CD1c-positive myeloid dendritic cell (primary cell): Measurements from ENCODE around the gene GRIK4.

Experiments used
- DNase-seq: peaks from one replicate; pipeline ENCODE4 v3.0.0-alpha.2; 2016; ENCODE audit errors: extremely low spot score

The GRIK4 gene

DNA sequence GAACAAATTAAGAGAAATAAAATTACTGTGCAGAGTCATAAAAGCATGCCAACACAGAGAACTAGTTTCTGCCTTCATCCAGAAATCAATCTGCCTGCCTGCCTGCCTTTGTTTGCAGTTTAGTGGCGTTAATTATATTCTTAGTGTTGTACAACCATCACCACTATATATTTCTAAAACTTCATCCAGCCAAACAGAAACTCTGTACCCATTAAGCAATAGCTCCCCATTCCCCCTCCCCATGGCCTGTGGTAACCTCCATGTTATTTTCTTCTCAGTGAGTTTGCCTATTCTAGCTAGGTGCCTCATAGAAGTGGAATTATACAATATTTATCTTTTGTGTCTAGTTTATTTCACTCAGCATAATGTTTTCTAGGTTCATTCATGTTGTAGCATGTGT, 329.1 kb downstream of the GRIK4 start:
- no peak for DNase-seq

DNA sequence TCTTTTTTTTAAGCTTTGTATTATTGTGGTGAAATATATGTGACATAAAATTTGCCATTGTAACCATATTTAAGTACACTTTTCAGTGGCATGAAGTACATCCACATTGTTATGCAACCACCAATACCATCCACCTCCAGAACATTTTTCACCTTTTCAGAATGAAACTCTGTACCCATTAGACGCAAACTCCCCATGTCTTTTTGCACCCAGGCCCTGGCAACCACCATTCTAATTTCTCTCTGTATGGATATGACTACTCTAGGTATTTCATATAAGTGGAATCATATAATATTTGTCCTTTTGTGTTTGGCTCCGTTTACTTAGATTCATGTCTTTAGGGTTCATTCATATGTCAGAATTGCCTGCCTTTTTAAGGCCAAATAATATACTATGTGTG, 329.5 kb downstream of the GRIK4 start:
- DNase-seq: no peak

DNA sequence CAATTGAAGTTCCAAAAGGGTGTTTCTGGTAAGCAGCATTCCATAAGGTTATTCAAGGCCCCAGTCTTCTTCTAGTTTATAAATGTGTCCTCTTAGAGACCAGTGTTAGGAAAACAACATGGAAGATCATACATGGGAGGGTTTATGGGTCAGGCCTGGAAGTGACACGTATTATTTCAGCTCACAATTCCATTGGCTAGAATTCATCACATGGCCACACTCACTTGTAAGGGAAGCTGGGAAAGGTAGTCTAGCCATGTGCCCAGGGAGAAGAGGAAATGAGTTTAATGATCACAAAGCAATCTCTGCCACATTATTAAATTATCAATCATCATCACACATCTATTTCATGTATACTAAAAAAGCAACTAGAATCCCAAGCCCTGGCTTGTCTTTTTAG, 330.6 kb downstream of the GRIK4 start:
- DNase-seq: no peak

GRCh38 chr11:120853435-120853834, 341.9 kb downstream of the GRIK4 start:
- DNase-seq: no peak

GRCh38 chr11:120854988-120855387, 343.4 kb downstream of the GRIK4 start:
- DNase-seq: no peak

- DNase-seq: no peak
These were observed 346.0 kb downstream of the GRIK4 start for GRCh38 chr11:120857508-120857907.

GRCh38 chr11:120858740-120859139, 347.2 kb downstream of the GRIK4 start:
- no peak for DNase-seq

- DNase-seq: no peak
These were observed 348.2 kb downstream of the GRIK4 start for GRCh38 chr11:120859552-120860295.

DNA sequence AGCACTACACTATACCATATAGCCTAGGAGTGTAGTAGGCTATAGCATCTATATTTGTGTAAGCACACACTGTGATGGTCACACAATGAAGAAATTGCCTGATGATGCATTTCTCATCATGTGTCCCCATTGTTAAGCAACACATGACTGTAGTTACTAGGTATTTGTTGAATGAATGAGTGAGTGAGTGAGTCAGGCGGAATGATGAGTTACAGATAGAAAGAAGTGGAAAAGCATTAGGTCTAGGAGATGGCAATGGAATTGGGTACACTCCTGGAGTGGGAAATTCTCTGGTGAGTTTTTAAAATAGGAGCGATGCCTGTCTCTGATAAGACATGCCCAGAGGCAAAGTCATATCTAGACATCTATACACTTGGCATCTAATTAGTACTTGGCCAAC, 351.8 kb downstream of the GRIK4 start:
- DNase-seq: no peak

GRCh38 chr11:120867024-120867423, 355.5 kb downstream of the GRIK4 start:
- no peak for DNase-seq

DNA sequence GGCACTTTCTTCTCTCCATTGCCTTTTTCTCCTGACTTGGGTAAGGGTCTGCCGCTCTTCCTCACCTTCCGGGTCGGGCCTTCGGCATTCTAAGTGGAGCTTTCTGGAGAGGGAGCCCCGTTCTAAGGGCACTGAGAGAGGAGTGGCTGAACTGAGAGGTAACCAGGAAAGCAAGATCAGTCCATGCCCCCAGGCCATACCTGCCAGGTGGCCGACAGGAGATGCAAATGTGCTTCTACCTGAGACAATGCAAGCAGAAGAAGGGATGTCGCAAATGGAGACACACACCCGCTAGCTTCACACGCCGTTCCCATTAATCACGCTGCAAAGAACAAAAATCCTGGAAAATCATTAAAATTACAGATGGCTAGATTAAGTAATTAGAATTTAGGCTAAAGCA, 356.0 kb downstream of the GRIK4 start:
- DNase-seq: no peak

DNA sequence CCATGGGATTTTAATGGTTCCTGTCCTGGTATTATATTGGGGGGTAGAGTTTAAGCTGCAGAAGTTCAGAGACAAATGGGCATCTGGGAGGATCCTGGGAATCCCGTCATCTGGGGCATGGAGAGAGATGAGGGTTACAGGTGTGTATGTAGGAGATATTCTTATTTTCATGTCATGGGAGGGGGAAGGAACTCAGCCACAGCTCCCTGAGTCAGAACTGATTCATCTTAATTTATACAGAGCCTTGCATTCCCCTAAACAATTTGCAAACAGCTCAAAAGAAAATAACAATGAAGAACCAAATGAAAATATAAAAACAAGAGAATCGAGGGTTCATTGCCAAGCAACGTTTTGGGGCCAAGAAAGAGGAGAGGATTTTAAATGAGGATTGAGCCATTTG, 356.4 kb downstream of the GRIK4 start:
- DNase-seq: no peak

GRCh38 chr11:120869097-120869496, 357.5 kb downstream of the GRIK4 start:
- no peak for DNase-seq

GRCh38 chr11:120869516-120870011, 358.0 kb downstream of the GRIK4 start:
- DNase-seq: no peak

GRCh38 chr11:120871194-120871593, 359.6 kb downstream of the GRIK4 start:
- no peak for DNase-seq

GRCh38 chr11:120871924-120872323, 360.4 kb downstream of the GRIK4 start:
- no peak for DNase-seq

GRCh38 chr11:120873966-120874735, 362.6 kb downstream of the GRIK4 start:
- DNase-seq: no peak

- DNase-seq: no peak
These were observed 364.4 kb downstream of the GRIK4 start for GRCh38 chr11:120875986-120876385.

DNA sequence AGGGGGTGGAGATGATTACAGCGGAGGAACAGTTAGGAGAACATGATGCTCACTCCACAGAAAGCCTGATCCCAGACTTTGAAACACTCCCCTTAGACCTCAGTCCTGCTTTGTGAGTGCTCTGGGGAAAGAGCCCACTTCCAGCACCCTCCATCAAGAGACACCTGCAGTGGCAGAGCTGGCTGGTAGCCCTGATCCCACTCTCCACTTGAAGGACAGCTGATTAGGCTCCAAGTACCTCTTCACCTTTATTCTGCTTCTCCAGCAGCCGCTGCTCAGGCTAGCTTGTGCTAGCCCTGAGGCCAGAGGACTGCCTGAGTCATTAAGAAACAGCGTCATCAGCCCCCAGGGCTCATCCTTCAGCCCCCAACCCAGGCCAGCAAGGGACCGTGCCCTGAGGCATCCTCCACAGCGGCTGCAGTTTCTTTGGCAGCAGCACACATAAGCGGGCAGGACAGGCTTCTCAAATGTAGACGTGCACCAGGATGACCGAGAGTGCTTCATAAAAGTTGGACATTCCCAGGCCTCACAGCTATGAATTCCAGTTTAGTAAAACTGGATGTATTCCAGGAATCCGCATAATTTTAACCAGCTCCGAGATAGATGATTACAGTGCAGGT, 366.3 kb downstream of the GRIK4 start:
- no peak for DNase-seq

DNA sequence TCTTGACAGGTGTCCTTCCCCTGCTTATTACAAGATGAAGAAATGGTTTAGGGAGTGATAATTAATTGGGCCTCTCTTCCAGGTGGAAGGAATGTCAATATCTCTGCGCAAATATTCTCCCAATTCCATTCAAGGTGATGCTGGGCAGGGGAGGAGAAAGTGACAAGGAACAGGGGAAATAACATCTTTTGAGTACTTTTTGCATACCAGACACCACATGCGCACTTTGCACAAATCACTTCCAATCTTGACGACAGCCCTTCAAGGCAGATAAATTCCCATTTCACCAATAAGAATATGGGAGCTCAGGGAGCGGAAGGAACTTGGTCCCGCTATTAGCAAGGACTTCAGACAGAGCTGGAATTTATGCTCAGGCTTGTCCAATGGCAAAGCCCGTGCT, 367.2 kb downstream of the GRIK4 start:
- DNase-seq: no peak

DNA sequence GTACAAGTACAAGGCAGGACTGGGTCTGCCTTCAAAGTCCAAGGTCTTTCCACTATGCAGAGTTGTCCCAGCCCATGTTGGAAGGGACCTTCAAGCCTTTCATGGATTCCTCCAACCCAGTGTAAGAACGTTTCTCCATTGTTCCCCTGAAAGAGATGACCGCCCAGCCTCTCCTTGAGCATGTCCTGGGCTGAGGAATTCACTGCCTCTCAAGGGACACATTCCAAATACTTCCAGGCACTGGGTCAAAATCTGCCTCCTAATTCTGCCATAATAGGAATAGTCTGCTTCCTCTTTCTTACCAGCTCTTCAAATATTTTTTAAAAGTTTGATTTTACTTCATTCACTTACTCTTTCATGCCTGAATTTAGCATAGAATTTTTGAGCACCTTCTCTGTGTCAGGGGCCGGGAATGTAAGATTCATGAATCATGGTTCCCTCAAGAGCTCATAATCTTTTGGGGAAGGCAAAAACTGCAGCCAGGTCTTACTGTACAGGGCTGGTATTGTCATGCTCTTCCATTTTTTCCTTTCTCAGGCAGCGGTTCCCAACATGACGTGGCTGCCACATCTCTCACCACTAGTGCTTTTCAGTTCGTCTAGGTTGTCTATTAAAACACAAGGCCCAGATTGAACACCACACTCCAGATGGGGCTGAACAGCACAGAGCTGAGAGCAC, 369.1 kb downstream of the GRIK4 start:
- no peak for DNase-seq

- no peak for DNase-seq
These were observed 370.0 kb downstream of the GRIK4 start for GRCh38 chr11:120881596-120881995.
